HG03469 (cell line): ENCODE results near the gene MARCHF10.
"Not testable (repeated sequence)": the region's sequence is repeated elsewhere in the genome, so short reads cannot be mapped to it uniquely, and the experiment has no call there.

Experiments used
- ATAC-seq: cut with Tn5 transposase; IDR thresholded peaks from one replicate; pipeline ENCODE4 v1.9.1; 2021; ENCODE audit warnings: mild to moderate bottlenecking, moderate library complexity, moderate number of reproducible peaks; ENCODE audit not compliant: unreplicated experiment

MARCHF10 gene

GRCh38 chr17:62791235-62791734 is 16.8 kb downstream of the MARCHF10 start:
- no peak for ATAC-seq

- no peak for ATAC-seq
These were observed 17.5 kb downstream of the MARCHF10 start for GRCh38 chr17:62790564-62790986.

DNA sequence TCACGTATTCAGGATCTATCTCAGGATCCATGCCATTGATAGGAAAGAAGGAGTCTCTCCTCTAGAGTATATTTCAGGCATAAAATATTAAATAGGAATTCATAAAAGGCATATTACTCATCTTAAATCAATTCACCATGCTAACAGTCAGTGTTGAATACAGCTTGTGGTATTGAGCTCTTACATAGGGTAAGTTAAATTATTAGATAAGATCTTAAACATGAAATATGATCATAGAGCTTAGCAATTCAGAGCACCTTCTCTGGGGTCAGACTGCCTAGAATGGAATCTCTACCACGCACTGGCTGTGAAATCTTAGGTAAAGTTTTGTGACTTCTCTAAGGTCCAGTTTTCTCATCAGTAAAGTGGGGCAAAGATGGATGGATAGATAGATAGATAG is 20.7 kb downstream of the MARCHF10 start:
- ATAC-seq = no peak

GRCh38 chr17:62786646-62787045 is 21.5 kb downstream of the MARCHF10 start:
- ATAC-seq = no peak

- ATAC-seq = not testable (repeated sequence)
These were observed 22.1 kb downstream of the MARCHF10 start for GRCh38 chr17:62785983-62786382.

GRCh38 chr17:62782730-62783270 is 25.3 kb downstream of the MARCHF10 start:
- ATAC-seq = no peak

GRCh38 chr17:62781831-62782251 is 26.3 kb downstream of the MARCHF10 start:
- ATAC-seq = no peak

DNA sequence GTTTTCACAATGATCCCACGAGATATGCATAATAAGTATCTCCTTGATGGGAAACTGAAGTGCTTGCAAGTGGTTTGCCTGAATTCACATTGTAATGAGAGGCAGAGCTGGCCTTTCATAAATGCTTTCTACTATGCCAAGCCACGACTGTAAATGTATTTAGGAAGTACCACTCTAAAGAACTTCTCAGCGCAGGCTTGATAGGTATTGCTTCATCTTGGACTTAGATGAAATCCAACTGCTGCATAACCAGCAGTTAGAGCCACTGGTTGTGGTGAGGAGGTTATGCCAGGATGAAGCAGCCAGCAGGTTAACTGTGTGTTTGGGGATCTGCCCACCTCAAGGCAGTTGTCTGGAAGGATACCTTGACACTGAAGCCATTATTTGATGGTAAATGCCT is 26.8 kb downstream of the MARCHF10 start:
- ATAC-seq = no peak

- no peak for ATAC-seq
These were observed 27.2 kb downstream of the MARCHF10 start for GRCh38 chr17:62780951-62781350.

GRCh38 chr17:62780269-62780668 is 27.8 kb downstream of the MARCHF10 start:
- no peak for ATAC-seq

- no peak for ATAC-seq
These were observed 29.0 kb downstream of the MARCHF10 start for GRCh38 chr17:62778990-62779681.

- no peak for ATAC-seq
These were observed 32.2 kb downstream of the MARCHF10 start for GRCh38 chr17:62775876-62776275.

- ATAC-seq = no peak
These were observed 33.8 kb downstream of the MARCHF10 start for GRCh38 chr17:62774338-62774737.

- ATAC-seq = no peak
These were observed 40.1 kb downstream of the MARCHF10 start for GRCh38 chr17:62767997-62768396.

DNA sequence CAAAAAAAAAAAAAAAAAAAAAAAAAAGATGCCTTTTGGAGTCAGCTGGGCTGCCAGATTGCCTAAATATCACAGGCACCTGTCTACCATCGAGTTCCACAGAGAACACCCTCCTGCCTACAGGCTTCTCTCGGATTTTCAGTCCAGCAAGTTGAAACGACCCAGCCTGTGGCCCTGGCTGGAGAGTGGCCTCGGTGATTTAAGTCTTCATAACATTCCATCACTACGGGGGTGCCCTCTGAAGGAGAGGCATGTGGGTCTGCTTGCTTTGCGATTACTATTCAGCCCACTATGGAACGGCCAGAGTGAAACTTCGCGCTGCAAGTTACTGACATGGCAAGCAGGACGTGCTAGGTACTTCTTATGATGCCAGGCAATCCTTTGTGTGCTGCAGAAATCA is 42.8 kb downstream of the MARCHF10 start:
- ATAC-seq = no peak

DNA sequence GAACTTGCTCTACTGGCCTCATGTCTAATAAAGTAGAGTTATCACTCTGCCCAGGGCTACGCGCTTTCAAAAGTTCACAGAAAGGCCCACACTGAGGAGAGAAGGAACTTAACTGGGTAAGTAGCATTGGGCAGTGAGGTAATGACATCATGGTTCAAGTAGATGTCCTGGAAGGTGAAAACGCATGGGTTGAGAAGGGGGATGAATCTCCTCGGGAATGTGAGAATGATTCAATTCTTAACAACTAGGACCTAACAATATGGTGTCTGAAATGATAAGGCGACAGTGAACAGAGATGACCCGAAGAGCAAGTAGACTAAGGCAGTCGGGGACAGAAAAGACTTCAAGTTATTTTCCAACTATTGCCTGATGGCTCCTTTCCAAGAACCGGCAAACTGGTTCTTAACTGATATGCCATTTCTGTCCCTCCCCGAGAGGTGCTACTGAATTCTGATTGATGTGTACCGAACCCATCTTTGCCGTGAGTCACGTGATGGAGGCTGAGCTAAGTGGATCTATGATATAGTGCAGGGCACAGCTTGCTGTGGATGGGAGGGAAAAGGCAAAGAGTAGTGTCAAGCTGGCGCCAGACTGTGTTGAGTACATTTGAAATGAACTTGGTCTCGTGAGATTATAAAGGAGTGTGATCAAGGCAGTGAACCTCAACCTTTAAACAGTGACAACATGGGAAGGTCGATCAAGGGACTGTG is 44.1 kb downstream of the MARCHF10 start:
- no peak for ATAC-seq

DNA sequence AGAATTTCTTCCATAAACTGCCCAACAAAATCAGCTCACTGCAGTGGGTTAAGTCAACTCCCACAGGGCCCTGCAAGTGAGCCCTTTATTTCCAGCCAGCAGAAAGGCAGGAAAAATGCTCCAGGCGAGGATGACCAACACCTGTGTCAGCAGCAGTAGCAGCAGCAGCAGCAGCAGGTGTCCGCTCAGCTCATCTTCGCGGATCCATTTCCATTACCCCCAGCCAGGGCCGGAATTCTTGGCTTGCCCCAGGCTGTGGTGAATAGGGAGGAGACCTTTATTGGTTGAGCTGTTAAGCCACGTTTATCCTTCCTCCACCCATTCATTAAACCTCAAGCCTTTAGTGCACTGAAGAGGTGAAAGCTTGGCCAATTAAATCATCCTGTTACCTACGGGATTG is 46.2 kb downstream of the MARCHF10 start:
- ATAC-seq = no peak

GRCh38 chr17:62760945-62761267 is 47.2 kb downstream of the MARCHF10 start:
- ATAC-seq = no peak

DNA sequence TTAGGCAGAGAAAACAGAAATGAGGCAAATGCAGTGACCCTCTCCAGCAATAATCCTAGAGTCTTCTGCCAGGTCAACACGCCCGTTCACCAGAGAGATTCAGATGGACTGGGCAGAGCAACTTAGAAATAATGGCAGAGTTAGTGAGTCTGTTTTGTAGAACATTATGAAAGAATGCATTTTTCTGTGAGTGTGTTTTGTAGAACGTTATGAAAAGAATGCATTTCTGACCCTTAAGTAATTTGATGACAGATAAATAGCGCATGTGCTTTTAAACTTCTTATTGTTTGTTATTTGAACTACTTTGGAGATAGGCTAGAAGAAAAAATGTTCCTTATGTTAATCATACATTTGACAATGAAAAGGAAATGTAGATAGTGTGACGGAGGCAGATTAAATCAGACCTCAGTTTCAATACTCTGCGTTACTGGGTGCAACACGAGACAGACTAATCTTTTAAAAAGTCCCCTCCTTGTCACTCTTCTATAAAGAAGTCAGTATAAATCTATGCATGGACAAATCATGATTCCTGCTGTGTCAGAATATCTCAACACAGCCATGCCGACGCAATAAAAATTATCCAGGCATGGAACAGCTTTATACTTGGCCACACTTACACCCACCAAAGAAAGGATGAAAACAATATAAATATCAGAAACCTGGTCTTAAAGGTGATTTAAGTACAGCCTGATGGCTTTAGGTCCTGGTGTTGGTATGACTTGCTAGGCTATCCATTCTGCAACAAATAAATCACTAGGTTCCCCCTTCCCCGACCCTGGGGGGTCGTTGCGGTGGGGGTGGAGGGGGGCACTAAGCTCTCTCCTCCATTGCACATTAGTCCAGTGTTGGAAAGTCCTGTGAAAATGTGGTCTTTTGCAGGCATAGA is 47.8 kb downstream of the MARCHF10 start:
- no peak for ATAC-seq

DNA sequence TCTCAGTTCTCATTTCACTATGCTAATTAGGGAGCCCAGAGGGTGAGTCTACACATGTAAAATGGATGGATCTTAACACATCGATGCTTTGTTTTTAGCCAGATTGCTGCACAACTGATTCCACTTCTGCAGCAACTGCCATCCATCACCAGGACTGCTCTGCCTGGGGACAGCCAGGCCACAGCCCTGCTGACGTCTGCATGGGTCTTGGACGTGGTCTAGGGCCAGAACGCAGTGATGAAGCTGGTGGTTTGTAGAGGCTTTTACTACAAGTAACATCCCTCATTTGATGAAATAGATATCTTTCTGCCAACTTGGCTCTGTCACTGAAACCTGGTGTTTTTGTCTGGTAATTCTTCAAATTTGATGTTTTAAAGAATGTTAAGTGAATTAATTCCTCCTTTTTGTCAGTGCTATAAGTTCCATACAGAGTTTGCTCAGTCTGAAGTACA is 50.6 kb downstream of the MARCHF10 start:
- no peak for ATAC-seq

- ATAC-seq = no peak
These were observed 51.9 kb downstream of the MARCHF10 start for GRCh38 chr17:62756198-62756597.
